HG02981 (cell line): Measurements from ENCODE around the gene NISCH.

Experiments
- ATAC-seq: cut with Tn5 transposase; IDR thresholded peaks from one replicate; pipeline ENCODE4 v1.9.1; 2021; ENCODE audit warnings: mild to moderate bottlenecking, moderate library complexity; ENCODE audit not compliant: unreplicated experiment

The NISCH gene

GRCh38 chr3:52535411-52536111, 80.2 kb downstream of the NISCH start:
- ATAC-seq, result no peak

- no peak for ATAC-seq
Measured at GRCh38 chr3:52536112-52536368, 80.6 kb downstream of the NISCH start.

- peak; percentile 83 for ATAC-seq
Measured at GRCh38 chr3:52536369-52537164, 81.2 kb downstream of the NISCH start, which contains the start of gene UQCC5. UQCC5 (plus strand) TSS chr3:52536605; CDS start chr3:52536756, 151 bp downstream.

- no peak for ATAC-seq
Measured at GRCh38 chr3:52537165-52537620, 81.8 kb downstream of the NISCH start.

GRCh38 chr3:52537726-52538421, 82.5 kb downstream of the NISCH start:
- no peak for ATAC-seq

- no peak for ATAC-seq
Measured at GRCh38 chr3:52539010-52539653, 83.7 kb downstream of the NISCH start.

GRCh38 chr3:52541050-52541449, 85.6 kb downstream of the NISCH start:
- no peak for ATAC-seq
